SK-N-MC (cell line): Measurements from ENCODE around the gene MET.

Experiments
- EZH2 ChIP-seq: fragments of 200-600 bp; sonication (generic); IDR thresholded peaks from one replicate; pipeline ENCODE4 v1.6.1; 2017; ENCODE audit warnings: antibody characterized with exemption
- FOXP2 ChIP-seq: optimal IDR thresholded peaks from 2 replicates; pipeline ENCODE3; 2011; ENCODE audit warnings: mild to moderate bottlenecking, moderate library complexity; ENCODE audit not compliant: insufficient read depth; ENCODE audit errors: extremely low read length, control extremely low read depth
- POLR2AphosphoS5 ChIP-seq: IDR thresholded peaks from 2 replicates; pipeline ENCODE4 v1.6.1; 2012; ENCODE audit warnings: mild to moderate bottlenecking, low read depth, low read length, borderline replicate concordance

- TF ChIP-seq POLR2AphosphoS5, result no peak
- TF ChIP-seq EZH2, result no peak
- TF ChIP-seq FOXP2, result no peak
Observed at GRCh38 chr7:116674508-116675173, 2.6 kb downstream of the MET start.
